Activated CD8-positive, alpha-beta memory T cell treated with anti-CD3 and anti-CD28 coated beads, Interleukin-2, amount 10 ng/mL, durations not matched to agents 7 days and 5 days (primary cell): ENCODE measurements around the gene POC1A. TPM values are rescaled to one million over a fixed set of nuclear protein-coding genes. Genes with fewer than 3 reads are reported as not detected.
A peak's percentile ranks its signal among the peaks of the same experiment; 100 is the strongest.

Experiments
- ATAC-seq: fragments of 150-1000 bp; cut with Tn5 transposase; one replicate; pipeline ENCODE4 v1.10.0; 2021; ENCODE audit warnings: moderate library complexity
- CTCF ChIA-PET: fragments of 350-600 bp; sonication (Branson Sonifier 250); formaldehyde crosslinking; loops from one replicate; lab custom pipeline; 2021; ENCODE audit warnings: antibody characterized with exemption; lab: Charles Lee
- DNase-seq: peaks from one replicate; pipeline ENCODE4 v3.0.0-alpha.2; 2020
- H3K27ac Mint-ChIP-seq: one replicate; pipeline ENCODE4 v1.8.0; 2021; ENCODE audit warnings: mild to moderate bottlenecking, mixed read lengths
- H3K27me3 Mint-ChIP-seq: one replicate; pipeline ENCODE4 v1.8.0; 2021; ENCODE audit warnings: mixed read lengths
- H3K36me3 Mint-ChIP-seq: one replicate; pipeline ENCODE4 v1.8.0; 2021; ENCODE audit warnings: mild to moderate bottlenecking, mixed read lengths
- H3K4me1 Mint-ChIP-seq: one replicate; pipeline ENCODE4 v1.8.0; 2021; ENCODE audit warnings: mixed read lengths
- H3K4me3 Mint-ChIP-seq: one replicate; pipeline ENCODE4 v1.8.0; 2021; ENCODE audit warnings: mild to moderate bottlenecking, moderate library complexity, mixed read lengths
- H3K9me3 Mint-ChIP-seq: one replicate; pipeline ENCODE4 v1.8.0; 2022; ENCODE audit warnings: low read depth, mixed read lengths
- total RNA-seq, 2 experiments: library from RNA; stranded (reverse); gene quantifications; one replicate each; pipeline ENCODE4 v1.2.3, GENCODE V29; 2021

The POC1A gene
- total RNA-seq, 2 experiments from 2014 or later: 29.3 to 29.5 TPM

- Mint-ChIP-seq H3K27me3 (no peaks in the 10 kb centered on the region), H3K9me3 (peaks cover 6% of the 10 kb centered on the region), H3K36me3 (peaks cover 31% of the 10 kb centered on the region), H3K27ac (no peak overlapping the region), H3K4me3 (no peak overlapping the region), H3K4me1 (peaks cover 2% of the 10 kb centered on the region)
- no peak for ATAC-seq
- DNase-seq: no peak
- CTCF ChIA-PET: no interaction called here
These were observed 56.2 kb downstream of the POC1A start for GRCh38 chr3:52097851-52098507.

GRCh38 chr3:52095990-52096775 lies 58.0 kb downstream of the POC1A start:
- H3K9me3 Mint-ChIP-seq: no peaks in the 10 kb centered on the region
- peaks cover 15% of the 10 kb centered on the region for H3K36me3 Mint-ChIP-seq
- no peaks in the 10 kb centered on the region for H3K27me3 Mint-ChIP-seq
- no peak for ATAC-seq
- H3K27ac Mint-ChIP-seq: no peak overlapping the region
- CTCF ChIA-PET: no interaction called here
- peaks cover 2% of the 10 kb centered on the region for H3K4me1 Mint-ChIP-seq
- no peak for DNase-seq
- H3K4me3 Mint-ChIP-seq: no peak overlapping the region

GRCh38 chr3:52094571-52095485 lies 59.4 kb downstream of the POC1A start:
- CTCF ChIA-PET: no interaction called here
- Mint-ChIP-seq H3K9me3 (no peaks in the 10 kb centered on the region), H3K27ac (no peak overlapping the region), H3K27me3 (no peaks in the 10 kb centered on the region), H3K4me3 (no peak overlapping the region), H3K4me1 (no peaks in the 10 kb centered on the region), H3K36me3 (peaks cover 3% of the 10 kb centered on the region)
- ATAC-seq: no peak
- no peak for DNase-seq

- Mint-ChIP-seq H3K27me3 (no peaks in the 10 kb centered on the region), H3K27ac (no peak overlapping the region), H3K9me3 (no peaks in the 10 kb centered on the region), H3K36me3 (peaks cover 1% of the 10 kb centered on the region), H3K4me3 (no peak overlapping the region), H3K4me1 (no peaks in the 10 kb centered on the region)
- DNase-seq (no peak), ATAC-seq (no peak)
- CTCF ChIA-PET: no interaction called here
These were observed 60.3 kb downstream of the POC1A start for GRCh38 chr3:52093756-52094545.

- Mint-ChIP-seq H3K9me3 (no peaks in the 10 kb centered on the region), H3K4me1 (peaks cover 10% of the 10 kb centered on the region), H3K36me3 (peaks cover 1% of the 10 kb centered on the region), H3K4me3 (no peak overlapping the region), H3K27me3 (no peaks in the 10 kb centered on the region), H3K27ac (no peak overlapping the region)
- DNase-seq (no peak), ATAC-seq (no peak)
- CTCF ChIA-PET: no interaction called here
These were observed 61.3 kb downstream of the POC1A start for GRCh38 chr3:52092891-52093290.

GRCh38 chr3:52092271-52092660 lies 62.0 kb downstream of the POC1A start:
- peaks cover 16% of the 10 kb centered on the region for H3K4me1 Mint-ChIP-seq
- no peak for ATAC-seq
- CTCF ChIA-PET: interaction anchor here (1.1 kb wide), 1 partner anchor 90 kb away, joined by 4 read pairs; no protein-coding TSS in a partner anchor
- no peak overlapping the region for H3K4me3 Mint-ChIP-seq
- DNase-seq: no peak
- no peak overlapping the region for H3K27ac Mint-ChIP-seq
- peaks cover 1% of the 10 kb centered on the region for H3K36me3 Mint-ChIP-seq
- H3K27me3 Mint-ChIP-seq: no peaks in the 10 kb centered on the region
- no peaks in the 10 kb centered on the region for H3K9me3 Mint-ChIP-seq

- H3K4me3 Mint-ChIP-seq: no peak overlapping the region
- H3K27me3 Mint-ChIP-seq: no peaks in the 10 kb centered on the region
- H3K36me3 Mint-ChIP-seq: peaks cover 1% of the 10 kb centered on the region
- peaks cover 21% of the 10 kb centered on the region for H3K4me1 Mint-ChIP-seq
- no peak for ATAC-seq
- H3K9me3 Mint-ChIP-seq: no peaks in the 10 kb centered on the region
- H3K27ac Mint-ChIP-seq: peak overlapping the region; percentile 52
- DNase-seq: no peak
- CTCF ChIA-PET: interaction anchor here (1.1 kb wide), 1 partner anchor 89 kb away, joined by 4 read pairs; no protein-coding TSS in a partner anchor
These were observed 62.5 kb downstream of the POC1A start for GRCh38 chr3:52091586-52092270.

- DNase-seq (no peak), ATAC-seq (no peak)
- H3K36me3 Mint-ChIP-seq: peaks cover 1% of the 10 kb centered on the region
- peaks cover 28% of the 10 kb centered on the region for H3K4me1 Mint-ChIP-seq
- H3K27me3 Mint-ChIP-seq: no peaks in the 10 kb centered on the region
- no peak overlapping the region for H3K27ac Mint-ChIP-seq
- no peak overlapping the region for H3K4me3 Mint-ChIP-seq
- CTCF ChIA-PET: no interaction called here
- H3K9me3 Mint-ChIP-seq: no peaks in the 10 kb centered on the region
These were observed 63.2 kb downstream of the POC1A start for GRCh38 chr3:52090933-52091468.

- no peaks in the 10 kb centered on the region for H3K9me3 Mint-ChIP-seq
- DNase-seq: no peak
- CTCF ChIA-PET: no interaction called here
- no peaks in the 10 kb centered on the region for H3K27me3 Mint-ChIP-seq
- no peak for ATAC-seq
- H3K27ac Mint-ChIP-seq: no peak overlapping the region
- no peak overlapping the region for H3K4me3 Mint-ChIP-seq
- peaks cover 35% of the 10 kb centered on the region for H3K4me1 Mint-ChIP-seq
- peaks cover 1% of the 10 kb centered on the region for H3K36me3 Mint-ChIP-seq
These were observed 63.9 kb downstream of the POC1A start for GRCh38 chr3:52090131-52090932.

GRCh38 chr3:52089691-52090090 lies 64.5 kb downstream of the POC1A start:
- CTCF ChIA-PET: no interaction called here
- H3K4me3 Mint-ChIP-seq: no peak overlapping the region
- no peak for ATAC-seq
- no peaks in the 10 kb centered on the region for H3K9me3 Mint-ChIP-seq
- H3K4me1 Mint-ChIP-seq: peaks cover 37% of the 10 kb centered on the region
- peaks cover 1% of the 10 kb centered on the region for H3K36me3 Mint-ChIP-seq
- H3K27ac Mint-ChIP-seq: no peak overlapping the region
- no peaks in the 10 kb centered on the region for H3K27me3 Mint-ChIP-seq
- no peak for DNase-seq

GRCh38 chr3:52088445-52089367 lies 65.5 kb downstream of the POC1A start:
- H3K27me3 Mint-ChIP-seq: no peaks in the 10 kb centered on the region
- peaks cover 37% of the 10 kb centered on the region for H3K4me1 Mint-ChIP-seq
- DNase-seq (no peak), ATAC-seq (no peak)
- no peaks in the 10 kb centered on the region for H3K36me3 Mint-ChIP-seq
- no peak overlapping the region for H3K27ac Mint-ChIP-seq
- no peak overlapping the region for H3K4me3 Mint-ChIP-seq
- no peaks in the 10 kb centered on the region for H3K9me3 Mint-ChIP-seq
- CTCF ChIA-PET: no interaction called here
